Right lobe of liver (tissue), 4 donors: ENCODE results near the gene C3orf49.

ENCODE experiments used
- CTCF ChIP-seq, 4 donors: fragments of 200-600 bp in 3 of 4; fragments of 450-650 bp in 1 of 4; IDR thresholded peaks; one replicate each; pipeline versions ENCODE4 v1.5.1 to v1.8.0; 2016 to 2022; ENCODE audit warnings: antibody characterized with exemption in 4 of 4, mild to moderate bottlenecking in 2 of 4
- POLR2A ChIP-seq: fragments of 450-650 bp; IDR thresholded peaks from one replicate; pipeline ENCODE4 v1.6.1; 2017; ENCODE audit warnings: antibody characterized with exemption, mild to moderate bottlenecking
- donor health status: DM: no; HTN: no; CAD: no.
- donor health status: DM: no; HTN: no; CAD: no.
- donor health status: DM: no; HTN: yes; CAD: no.

DNA sequence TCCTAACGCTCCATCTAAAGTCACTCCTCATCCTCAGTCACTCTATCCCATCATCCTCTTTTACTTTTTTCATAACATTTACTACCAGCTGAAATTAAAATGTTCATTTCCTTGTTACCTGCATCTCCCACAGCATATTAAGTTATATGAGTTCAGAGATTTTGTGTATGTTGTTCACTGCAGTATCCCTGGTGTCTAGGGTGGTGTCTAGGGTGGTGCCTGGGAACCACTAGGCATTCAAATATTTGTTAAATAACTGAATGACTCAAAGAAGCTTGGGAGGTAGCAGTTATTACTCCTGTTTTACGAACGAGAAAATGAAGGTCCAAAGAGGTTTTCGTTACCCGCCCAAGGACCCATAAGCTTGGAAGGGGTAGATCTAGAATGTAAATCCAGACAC, 1.9 kb upstream of the C3orf49 start:
- TF ChIP-seq CTCF (IDR thresholded peaks at IDR 0.05) (no peak), POLR2A (no peak)
